ENCODE results near the gene TMEM254.
"Not testable (repeated sequence)": the region's sequence is repeated elsewhere in the genome, so short reads cannot be mapped to it uniquely, and the experiment has no call there.

Gene TMEM254, protein sequence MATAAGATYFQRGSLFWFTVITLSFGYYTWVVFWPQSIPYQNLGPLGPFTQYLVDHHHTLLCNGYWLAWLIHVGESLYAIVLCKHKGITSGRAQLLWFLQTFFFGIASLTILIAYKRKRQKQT

DNA sequence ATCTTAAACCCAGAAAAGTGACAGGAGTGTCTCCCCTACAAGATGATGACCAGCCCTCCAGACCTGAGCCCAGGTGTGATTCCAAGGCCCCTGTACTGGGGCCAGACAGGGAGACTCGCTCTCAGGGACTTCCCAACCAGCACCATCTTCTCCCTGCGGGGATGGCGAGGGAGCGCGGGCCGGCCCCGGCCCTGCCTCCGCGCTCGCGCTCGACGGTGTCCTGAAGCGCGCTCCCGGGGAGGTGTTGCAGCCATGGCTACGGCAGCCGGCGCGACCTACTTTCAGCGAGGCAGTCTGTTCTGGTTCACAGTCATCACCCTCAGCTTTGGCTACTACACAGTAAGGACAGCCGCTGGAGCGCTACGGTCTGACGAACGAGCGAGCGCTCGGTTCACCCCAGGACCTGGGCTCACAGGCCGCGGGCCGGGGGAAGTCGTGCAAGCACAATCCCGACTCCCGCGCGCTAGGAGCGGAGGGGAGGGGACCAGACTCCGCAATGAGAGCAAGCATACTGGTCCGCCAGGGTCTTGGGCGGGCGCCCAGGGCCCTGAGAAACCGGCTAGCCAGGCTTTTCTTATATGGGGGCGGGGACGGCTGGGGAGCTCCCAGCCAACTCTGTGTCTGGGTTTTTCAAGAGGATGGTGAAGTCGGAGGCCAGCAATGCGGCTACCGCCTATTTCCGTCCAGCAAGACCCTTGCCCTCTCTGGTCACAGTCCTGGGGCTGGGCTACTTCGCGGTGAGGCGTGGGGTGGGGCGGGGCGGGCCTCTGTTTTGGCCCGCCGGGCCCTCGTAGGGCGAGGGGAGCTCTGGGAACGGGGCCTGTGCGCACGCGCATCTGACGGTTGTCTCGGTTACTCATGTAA is at the start of gene TMEM254:
TMEM254 (plus strand) TSS at position 218 of the 864 bp plus-strand sequence; CDS start at position 253, 35 bp downstream.
- H3K4me3 ChIP-seq (ENCODE audit: low read depth, low read length): peak within 1 kb of the TSS; percentile 90
- TF ChIP-seq, protein P1, sequence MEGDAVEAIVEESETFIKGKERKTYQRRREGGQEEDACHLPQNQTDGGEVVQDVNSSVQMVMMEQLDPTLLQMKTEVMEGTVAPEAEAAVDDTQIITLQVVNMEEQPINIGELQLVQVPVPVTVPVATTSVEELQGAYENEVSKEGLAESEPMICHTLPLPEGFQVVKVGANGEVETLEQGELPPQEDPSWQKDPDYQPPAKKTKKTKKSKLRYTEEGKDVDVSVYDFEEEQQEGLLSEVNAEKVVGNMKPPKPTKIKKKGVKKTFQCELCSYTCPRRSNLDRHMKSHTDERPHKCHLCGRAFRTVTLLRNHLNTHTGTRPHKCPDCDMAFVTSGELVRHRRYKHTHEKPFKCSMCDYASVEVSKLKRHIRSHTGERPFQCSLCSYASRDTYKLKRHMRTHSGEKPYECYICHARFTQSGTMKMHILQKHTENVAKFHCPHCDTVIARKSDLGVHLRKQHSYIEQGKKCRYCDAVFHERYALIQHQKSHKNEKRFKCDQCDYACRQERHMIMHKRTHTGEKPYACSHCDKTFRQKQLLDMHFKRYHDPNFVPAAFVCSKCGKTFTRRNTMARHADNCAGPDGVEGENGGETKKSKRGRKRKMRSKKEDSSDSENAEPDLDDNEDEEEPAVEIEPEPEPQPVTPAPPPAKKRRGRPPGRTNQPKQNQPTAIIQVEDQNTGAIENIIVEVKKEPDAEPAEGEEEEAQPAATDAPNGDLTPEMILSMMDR (IDR thresholded peaks at IDR 0.05; ENCODE audit: control insufficient read depth, extremely low read depth, insufficient read depth): no peak
- DNase-seq (ENCODE audit: low read depth): peak; percentile 83

DNA sequence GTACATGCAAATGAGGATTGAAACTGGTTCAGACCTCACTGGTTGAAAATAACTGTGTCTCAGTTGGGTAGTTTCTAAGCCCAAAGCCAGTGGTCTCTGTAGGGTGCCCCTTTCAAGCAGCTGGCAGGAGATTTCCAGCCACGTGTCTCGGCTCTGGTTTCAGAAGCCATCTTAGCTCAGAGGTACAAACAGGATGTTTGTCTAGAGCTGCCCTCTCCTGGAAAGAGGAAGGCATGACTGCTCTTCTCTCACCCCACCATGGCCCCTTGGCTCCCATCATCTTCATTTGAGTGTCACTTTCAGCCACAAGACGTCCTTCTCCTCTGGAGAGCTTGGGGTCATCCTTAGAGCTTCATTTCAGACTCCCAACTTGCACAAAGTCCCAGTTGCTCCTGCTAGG is 49.3 kb upstream of the TMEM254 start:
- DNase-seq (ENCODE audit: low read depth); H3K4me3 ChIP-seq (ENCODE audit: low read depth, low read length): not testable (repeated sequence)

DNA sequence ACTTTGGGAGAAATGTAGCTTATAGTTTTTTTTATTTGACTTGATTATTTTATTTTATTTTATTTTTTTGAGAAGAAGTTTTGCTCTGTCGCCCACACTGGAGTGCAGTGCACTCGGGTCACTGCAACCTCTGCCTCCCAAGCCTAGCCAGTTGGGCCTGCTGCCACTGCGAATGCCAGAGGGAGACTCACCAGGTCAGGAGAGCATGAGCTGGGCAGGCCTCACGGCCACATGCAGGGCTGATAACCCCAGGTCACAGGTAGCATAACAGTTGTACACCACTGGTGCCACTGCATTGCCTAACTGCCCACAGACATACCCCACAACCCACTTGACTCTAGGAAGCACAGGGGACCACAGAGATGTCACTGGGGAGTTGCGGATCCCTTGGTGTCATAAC is 48.6 kb upstream of the TMEM254 start:
- DNase-seq (ENCODE audit: low read depth); H3K4me3 ChIP-seq (ENCODE audit: low read depth, low read length): not testable (repeated sequence)

DNA sequence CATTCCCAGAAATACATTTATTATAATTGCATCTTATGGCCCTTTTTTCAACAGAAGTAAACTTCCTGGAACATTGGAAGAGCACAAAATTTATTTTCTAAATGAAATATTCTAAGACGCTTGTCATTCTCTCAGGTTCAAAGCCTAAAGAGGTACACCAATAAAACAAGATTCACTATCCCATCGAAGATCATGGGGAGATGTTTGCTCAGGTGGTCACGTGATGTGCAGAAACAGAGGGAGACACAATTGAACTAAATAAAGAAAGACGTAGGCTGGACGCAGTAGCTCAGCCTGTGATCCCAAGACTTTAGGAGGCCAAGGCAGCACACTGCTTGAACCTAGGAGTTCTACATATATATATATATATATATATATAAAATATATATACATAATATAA is 46.0 kb upstream of the TMEM254 start:
- H3K4me3 ChIP-seq (ENCODE audit: low read depth, low read length): no peak overlapping the region
- DNase-seq (ENCODE audit: low read depth): no peak
- TF ChIP-seq, protein P1 (IDR thresholded peaks at IDR 0.05; ENCODE audit: control insufficient read depth, extremely low read depth, insufficient read depth): no peak

DNA sequence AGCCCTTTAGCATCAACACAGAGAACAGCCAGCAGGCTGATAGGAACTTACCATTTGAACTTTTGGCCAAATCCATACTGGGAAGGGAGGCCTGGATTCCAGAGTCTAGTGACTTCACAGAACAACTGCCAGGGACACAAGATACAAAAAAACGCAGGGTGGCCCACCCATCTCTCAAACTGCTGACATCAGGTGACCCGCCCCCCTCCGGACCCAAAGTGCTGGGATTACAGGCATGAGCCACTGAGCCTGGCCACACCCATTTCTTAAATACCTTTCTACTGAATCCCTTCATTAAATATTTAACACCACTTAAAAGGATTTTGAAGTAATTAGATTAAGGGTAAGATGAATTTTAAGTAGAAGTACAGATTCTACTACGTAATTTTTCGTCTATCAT is 43.7 kb upstream of the TMEM254 start:
- H3K4me3 ChIP-seq (ENCODE audit: low read depth, low read length); DNase-seq (ENCODE audit: low read depth): not testable (repeated sequence)

DNA sequence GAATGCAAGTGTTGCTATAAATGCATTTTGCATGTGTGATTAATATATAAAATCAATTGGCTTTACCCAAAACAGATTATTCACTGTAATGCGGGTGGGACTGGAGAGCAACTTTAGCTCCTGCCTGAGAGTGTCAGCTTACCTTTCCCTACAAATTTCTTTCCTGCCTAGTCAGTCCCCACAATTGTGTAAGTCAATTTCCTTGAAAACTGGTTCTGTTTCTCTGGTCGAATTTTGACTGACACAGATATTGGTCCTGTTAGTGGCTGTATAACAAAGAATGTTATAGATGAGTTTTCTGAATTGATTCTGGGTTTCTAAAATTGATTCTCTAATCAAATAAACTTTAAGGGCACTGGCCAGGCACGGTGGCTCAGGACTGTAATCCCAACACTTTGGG is 43.0 kb upstream of the TMEM254 start:
- DNase-seq (ENCODE audit: low read depth); H3K4me3 ChIP-seq (ENCODE audit: low read depth, low read length): not testable (repeated sequence)

DNA sequence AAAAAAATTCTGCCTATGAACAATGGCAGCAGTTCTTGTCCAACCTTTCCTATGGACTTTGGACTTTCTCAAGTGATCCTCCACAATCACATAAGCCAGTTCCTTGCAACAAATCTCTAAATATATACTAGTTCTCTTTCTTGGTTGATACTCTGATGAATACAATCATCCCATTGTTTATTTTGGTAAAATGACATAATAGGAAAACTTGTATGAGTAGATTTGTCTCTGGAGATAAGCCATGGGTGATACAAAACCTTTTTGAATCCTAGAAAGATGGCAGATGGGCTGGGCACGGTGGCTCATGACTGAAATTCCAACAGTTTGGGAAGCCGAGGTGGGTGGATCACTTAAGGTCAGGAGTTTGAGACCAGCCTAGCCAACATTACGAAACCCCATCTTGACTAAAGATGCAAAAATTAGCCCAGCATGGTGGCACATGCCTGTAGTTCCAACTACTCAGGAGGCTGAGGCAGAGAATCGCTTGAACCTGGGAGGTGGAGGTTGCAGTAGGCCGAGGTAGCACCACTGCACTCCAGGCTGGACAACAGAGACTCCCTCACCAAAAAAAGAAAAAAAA is 41.5 kb upstream of the TMEM254 start:
- DNase-seq (ENCODE audit: low read depth); H3K4me3 ChIP-seq (ENCODE audit: low read depth, low read length): not testable (repeated sequence)

DNA sequence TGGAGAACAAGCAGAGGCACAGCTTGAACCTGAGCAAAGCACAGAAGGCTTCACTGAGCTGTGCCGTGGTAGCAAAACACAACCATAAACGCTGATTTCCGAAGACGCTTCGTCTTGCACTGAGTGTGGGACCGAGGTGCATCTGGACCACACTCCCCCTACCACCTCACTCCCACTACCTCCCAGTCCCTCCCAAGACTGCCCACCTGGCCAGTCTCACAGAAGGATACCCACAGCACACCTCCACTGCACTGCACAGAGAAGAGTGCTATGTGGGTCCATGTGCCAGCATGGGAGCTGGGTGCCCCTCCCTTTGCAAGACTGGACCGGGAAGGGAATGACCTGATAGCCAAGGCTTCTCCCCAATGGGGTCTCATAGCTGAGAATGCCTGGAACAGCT is 40.2 kb upstream of the TMEM254 start:
- not testable (repeated sequence) for DNase-seq (ENCODE audit: low read depth); H3K4me3 ChIP-seq (ENCODE audit: low read depth, low read length)

DNA sequence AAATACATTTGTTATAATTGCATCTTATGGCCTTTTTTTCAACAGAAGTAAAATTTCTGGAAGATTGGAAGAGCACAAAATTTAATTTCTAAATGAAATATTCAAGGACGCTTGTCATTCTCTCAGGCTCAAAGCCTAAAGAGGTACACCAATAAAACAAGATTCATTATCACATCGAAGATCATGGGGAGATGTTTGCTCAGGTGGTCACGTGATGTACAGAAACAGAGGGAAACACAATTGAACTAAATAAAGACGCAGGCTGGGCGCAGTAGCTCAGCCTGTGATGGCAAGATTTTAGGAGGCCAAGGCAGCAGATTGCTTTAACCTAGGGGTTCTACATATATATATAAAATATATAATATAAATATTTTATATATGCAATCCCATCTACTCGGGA is 37.3 kb upstream of the TMEM254 start:
- no peak overlapping the region for H3K4me3 ChIP-seq (ENCODE audit: low read depth, low read length)
- no peak for DNase-seq (ENCODE audit: low read depth)
- TF ChIP-seq, protein P1 (IDR thresholded peaks at IDR 0.05; ENCODE audit: control insufficient read depth, extremely low read depth, insufficient read depth): no peak

DNA sequence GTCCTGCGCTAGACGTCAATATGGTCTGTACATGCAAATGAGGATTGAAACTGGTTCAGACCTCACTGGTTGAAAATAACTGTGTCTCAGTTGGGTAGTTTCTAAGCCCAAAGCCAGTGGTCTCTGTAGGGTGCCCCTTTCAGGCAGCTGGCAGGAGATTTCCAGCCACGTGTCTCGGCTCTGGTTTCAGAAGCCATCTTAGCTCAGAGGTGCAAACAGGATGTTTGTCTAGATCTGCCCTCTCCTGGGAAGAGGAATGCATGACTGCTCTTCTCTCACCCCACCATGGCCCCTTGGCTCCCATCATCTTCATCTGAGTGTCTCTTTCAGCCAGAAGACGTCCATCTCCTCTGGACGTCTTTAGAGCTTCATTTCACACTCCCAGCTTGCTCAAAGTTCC is 33.5 kb upstream of the TMEM254 start:
- H3K4me3 ChIP-seq (ENCODE audit: low read depth, low read length); DNase-seq (ENCODE audit: low read depth): not testable (repeated sequence)

Measured in LNCaP clone FGC (cell line).